Measurements from ENCODE around the gene MIPOL1.

DNA sequence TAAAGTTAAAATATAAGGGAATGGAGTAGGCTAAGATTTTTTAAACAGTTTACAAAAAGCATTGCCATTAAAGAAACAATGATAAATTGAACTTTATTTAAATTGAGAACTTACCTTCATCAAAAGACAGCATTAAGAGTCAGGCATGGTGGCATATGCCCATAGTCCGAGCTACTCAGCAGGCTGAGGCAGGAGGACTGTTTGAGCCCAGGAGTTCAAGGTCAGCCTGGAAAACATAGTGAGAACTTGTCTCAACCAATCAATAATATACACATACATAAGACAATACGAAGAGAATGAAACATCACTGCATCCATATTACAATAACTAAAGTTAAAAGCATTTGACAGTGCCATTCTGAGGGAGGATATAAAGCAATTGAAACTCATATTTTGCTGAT lies 299.7 kb downstream of the MIPOL1 start:
- TF ChIP-seq CTCF (IDR thresholded peaks at IDR 0.05) (no peak), POLR2A (IDR thresholded peaks at IDR 0.05) (no peak), EP300 (IDR thresholded peaks at IDR 0.05) (no peak)

Measured in tibial nerve (tissue), 4 donors.